Activated naive CD8-positive, alpha-beta T cell treated with anti-CD3 and anti-CD28 coated beads for 36 hours (primary cell): ENCODE data around the gene GABRB2. TPM values are rescaled to one million over a fixed set of nuclear protein-coding genes. Genes with fewer than 3 reads are reported as not detected.

Experiments
- DNase-seq: peaks from one replicate; pipeline ENCODE4 v3.0.0; 2021
- H3K27ac Mint-ChIP-seq: one replicate; pipeline ENCODE4 v1.8.0; 2022; ENCODE audit warnings: mild to moderate bottlenecking, moderate library complexity, mixed read lengths
- H3K27me3 Mint-ChIP-seq: one replicate; pipeline ENCODE4 v1.8.0; 2022; ENCODE audit warnings: mild to moderate bottlenecking, mixed read lengths
- H3K36me3 Mint-ChIP-seq: one replicate; pipeline ENCODE4 v1.8.0; 2021; ENCODE audit warnings: mild to moderate bottlenecking, mixed read lengths
- H3K4me1 Mint-ChIP-seq: one replicate; pipeline ENCODE4 v1.8.0; 2021; ENCODE audit warnings: mixed read lengths
- H3K4me3 Mint-ChIP-seq: one replicate; pipeline ENCODE4 v1.8.0; 2022; ENCODE audit warnings: mild to moderate bottlenecking, moderate library complexity, mixed read lengths
- H3K9me3 Mint-ChIP-seq: one replicate; pipeline ENCODE4 v1.8.0; 2022; ENCODE audit warnings: mixed read lengths
- total RNA-seq, 2 experiments: library from RNA; stranded (reverse); gene quantifications; one replicate each; pipeline ENCODE4 v1.2.3, GENCODE V29; 2021

Gene GABRB2
- total RNA-seq, 2 experiments from 2014 or later: not detected

- no peak for DNase-seq
- no peaks in the 10 kb centered on the region for H3K27me3 Mint-ChIP-seq
- no peaks in the 10 kb centered on the region for H3K4me1 Mint-ChIP-seq
- peaks cover 1% of the 10 kb centered on the region for H3K9me3 Mint-ChIP-seq
- no peak overlapping the region for H3K4me3 Mint-ChIP-seq
- H3K36me3 Mint-ChIP-seq: no peaks in the 10 kb centered on the region
- no peak overlapping the region for H3K27ac Mint-ChIP-seq
Observed at GRCh38 chr5:161382685-161383084, 163.8 kb downstream of the GABRB2 start.

DNA sequence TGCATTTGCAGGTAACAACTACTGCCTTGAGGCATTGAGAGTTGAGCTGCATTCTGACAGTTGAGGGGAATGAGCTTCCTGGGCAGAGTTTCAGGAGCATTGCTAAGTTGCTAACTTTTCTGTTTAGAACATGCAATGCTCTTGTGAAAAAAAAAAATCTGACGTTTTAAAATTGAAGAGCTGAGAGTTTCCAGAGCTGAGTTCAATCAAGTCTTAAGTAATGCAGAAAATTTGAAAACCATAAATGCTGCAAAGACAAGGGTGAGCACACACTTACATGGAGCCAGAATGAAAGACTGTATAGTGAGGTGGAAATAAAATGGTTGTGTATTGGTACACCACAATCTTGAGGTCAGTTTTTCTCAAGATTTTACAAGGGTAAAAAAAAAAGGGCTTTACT, 166.0 kb downstream of the GABRB2 start:
- DNase-seq: no peak
- H3K27ac Mint-ChIP-seq: no peak overlapping the region
- peaks cover 1% of the 10 kb centered on the region for H3K9me3 Mint-ChIP-seq
- no peak overlapping the region for H3K4me3 Mint-ChIP-seq
- H3K4me1 Mint-ChIP-seq: no peaks in the 10 kb centered on the region
- H3K36me3 Mint-ChIP-seq: no peaks in the 10 kb centered on the region
- H3K27me3 Mint-ChIP-seq: no peaks in the 10 kb centered on the region

- H3K27me3 Mint-ChIP-seq: no peaks in the 10 kb centered on the region
- H3K9me3 Mint-ChIP-seq: peaks cover 1% of the 10 kb centered on the region
- no peak for DNase-seq
- H3K4me3 Mint-ChIP-seq: no peak overlapping the region
- H3K4me1 Mint-ChIP-seq: no peaks in the 10 kb centered on the region
- no peaks in the 10 kb centered on the region for H3K36me3 Mint-ChIP-seq
- H3K27ac Mint-ChIP-seq: no peak overlapping the region
Observed at GRCh38 chr5:161378701-161379100, 167.8 kb downstream of the GABRB2 start.

GRCh38 chr5:161376034-161376433, 170.5 kb downstream of the GABRB2 start:
- DNase-seq: no peak
- Mint-ChIP-seq H3K36me3 (no peaks in the 10 kb centered on the region), H3K27me3 (no peaks in the 10 kb centered on the region), H3K4me3 (no peak overlapping the region), H3K4me1 (no peaks in the 10 kb centered on the region), H3K9me3 (no peaks in the 10 kb centered on the region), H3K27ac (no peak overlapping the region)

- no peaks in the 10 kb centered on the region for H3K4me1 Mint-ChIP-seq
Observed at GRCh38 chr5:161373345-161373707, 173.2 kb downstream of the GABRB2 start.

DNA sequence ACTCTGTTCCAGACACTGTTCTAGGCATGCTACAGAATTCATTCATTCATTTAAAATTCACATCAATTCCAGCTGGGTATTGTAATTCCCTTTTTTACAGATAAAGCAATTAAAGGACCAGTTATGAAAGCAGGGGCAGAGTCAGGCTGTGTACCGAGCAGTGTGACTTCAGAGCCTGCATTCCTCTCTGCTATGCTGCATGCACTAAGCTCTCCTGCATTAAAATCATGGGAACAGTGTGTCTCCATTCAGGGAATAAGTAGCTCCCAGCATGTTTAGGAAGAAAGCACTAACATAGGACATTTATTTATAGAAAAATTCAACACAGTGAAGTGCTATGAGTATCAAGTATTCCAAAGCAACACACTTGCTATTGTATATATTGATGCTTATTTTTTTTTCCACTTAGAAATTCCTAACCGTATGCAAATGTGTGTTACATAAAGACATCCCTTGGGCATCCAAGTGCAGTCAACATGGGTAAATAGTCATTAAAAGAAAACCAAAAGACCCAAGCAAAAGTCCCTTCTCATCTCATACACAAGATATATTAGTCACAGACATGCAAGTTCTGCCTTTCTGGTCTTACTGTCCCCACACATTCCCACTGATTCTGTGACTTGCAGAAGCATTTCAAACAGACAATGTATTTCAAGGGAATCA, 173.7 kb downstream of the GABRB2 start:
- no peaks in the 10 kb centered on the region for H3K4me1 Mint-ChIP-seq
- no peak overlapping the region for H3K4me3 Mint-ChIP-seq
- H3K27me3 Mint-ChIP-seq: no peaks in the 10 kb centered on the region
- no peak overlapping the region for H3K27ac Mint-ChIP-seq
- no peak for DNase-seq
- no peaks in the 10 kb centered on the region for H3K36me3 Mint-ChIP-seq
- no peaks in the 10 kb centered on the region for H3K9me3 Mint-ChIP-seq

More at GRCh38 chr5:161373345-161373707, 173.2 kb downstream of the GABRB2 start:
- Mint-ChIP-seq H3K9me3 (no peaks in the 10 kb centered on the region), H3K27ac (no peak overlapping the region), H3K4me3 (no peak overlapping the region), H3K36me3 (no peaks in the 10 kb centered on the region), H3K27me3 (no peaks in the 10 kb centered on the region)
- no peak for DNase-seq

GRCh38 chr5:161369022-161369421, 177.5 kb downstream of the GABRB2 start:
- Mint-ChIP-seq H3K27ac (no peak overlapping the region), H3K36me3 (no peaks in the 10 kb centered on the region), H3K9me3 (no peaks in the 10 kb centered on the region), H3K27me3 (no peaks in the 10 kb centered on the region), H3K4me1 (no peaks in the 10 kb centered on the region), H3K4me3 (no peak overlapping the region)
- DNase-seq: no peak

- Mint-ChIP-seq H3K36me3 (no peaks in the 10 kb centered on the region), H3K9me3 (peaks cover 2% of the 10 kb centered on the region), H3K27ac (no peak overlapping the region), H3K4me3 (no peak overlapping the region), H3K27me3 (no peaks in the 10 kb centered on the region), H3K4me1 (no peaks in the 10 kb centered on the region)
- DNase-seq: no peak
Observed at GRCh38 chr5:161358446-161358845, 188.1 kb downstream of the GABRB2 start.

DNA sequence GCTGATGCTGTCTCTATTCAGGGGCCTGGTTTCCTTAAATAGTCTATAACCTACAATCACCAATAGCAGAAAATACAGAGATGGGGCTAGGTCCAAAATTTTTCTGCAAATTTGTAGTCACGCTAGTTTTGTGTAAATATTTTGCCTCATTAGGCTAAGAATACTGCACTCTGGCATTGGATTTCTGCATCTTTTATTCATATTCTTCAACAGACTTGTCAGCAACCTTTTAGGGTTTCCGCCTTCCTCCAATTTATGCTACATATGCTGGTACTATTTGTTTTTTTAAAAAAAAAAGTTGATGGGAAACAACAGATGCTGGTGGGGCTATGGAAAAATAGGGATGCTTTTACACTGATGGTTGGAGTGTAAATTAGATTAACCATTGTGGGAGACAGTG, 202.3 kb downstream of the GABRB2 start:
- no peak overlapping the region for H3K4me3 Mint-ChIP-seq
- H3K27ac Mint-ChIP-seq: no peak overlapping the region
- H3K4me1 Mint-ChIP-seq: no peaks in the 10 kb centered on the region
- no peaks in the 10 kb centered on the region for H3K27me3 Mint-ChIP-seq
- DNase-seq: no peak
- no peaks in the 10 kb centered on the region for H3K36me3 Mint-ChIP-seq
- H3K9me3 Mint-ChIP-seq: peaks cover 5% of the 10 kb centered on the region

DNA sequence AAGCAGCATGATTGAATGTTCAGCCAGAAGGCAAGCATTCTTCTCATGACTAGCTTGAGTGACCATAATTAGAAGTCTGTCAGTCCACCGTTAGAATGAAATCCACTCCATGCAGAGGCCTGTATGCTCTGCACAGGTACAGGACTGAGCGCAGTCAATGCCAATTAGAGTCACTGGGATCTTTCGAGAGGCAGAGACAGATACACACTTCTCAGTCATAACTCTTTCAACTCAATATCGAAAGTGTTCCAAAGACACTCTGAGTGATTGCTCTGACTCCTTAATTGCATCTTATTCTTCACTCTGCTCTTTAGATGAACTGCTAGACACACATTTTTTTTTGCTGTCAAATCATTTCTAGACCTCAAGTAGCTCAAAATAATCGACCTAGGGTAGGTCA, 203.6 kb downstream of the GABRB2 start:
- Mint-ChIP-seq H3K4me3 (no peak overlapping the region), H3K4me1 (no peaks in the 10 kb centered on the region), H3K9me3 (peaks cover 5% of the 10 kb centered on the region), H3K27ac (no peak overlapping the region), H3K27me3 (no peaks in the 10 kb centered on the region), H3K36me3 (no peaks in the 10 kb centered on the region)
- DNase-seq: no peak

- no peak overlapping the region for H3K4me3 Mint-ChIP-seq
- H3K9me3 Mint-ChIP-seq: no peaks in the 10 kb centered on the region
- H3K27me3 Mint-ChIP-seq: no peaks in the 10 kb centered on the region
- no peaks in the 10 kb centered on the region for H3K4me1 Mint-ChIP-seq
- no peaks in the 10 kb centered on the region for H3K36me3 Mint-ChIP-seq
- H3K27ac Mint-ChIP-seq: no peak overlapping the region
- no peak for DNase-seq
Observed at GRCh38 chr5:161340012-161340411, 206.5 kb downstream of the GABRB2 start.

DNA sequence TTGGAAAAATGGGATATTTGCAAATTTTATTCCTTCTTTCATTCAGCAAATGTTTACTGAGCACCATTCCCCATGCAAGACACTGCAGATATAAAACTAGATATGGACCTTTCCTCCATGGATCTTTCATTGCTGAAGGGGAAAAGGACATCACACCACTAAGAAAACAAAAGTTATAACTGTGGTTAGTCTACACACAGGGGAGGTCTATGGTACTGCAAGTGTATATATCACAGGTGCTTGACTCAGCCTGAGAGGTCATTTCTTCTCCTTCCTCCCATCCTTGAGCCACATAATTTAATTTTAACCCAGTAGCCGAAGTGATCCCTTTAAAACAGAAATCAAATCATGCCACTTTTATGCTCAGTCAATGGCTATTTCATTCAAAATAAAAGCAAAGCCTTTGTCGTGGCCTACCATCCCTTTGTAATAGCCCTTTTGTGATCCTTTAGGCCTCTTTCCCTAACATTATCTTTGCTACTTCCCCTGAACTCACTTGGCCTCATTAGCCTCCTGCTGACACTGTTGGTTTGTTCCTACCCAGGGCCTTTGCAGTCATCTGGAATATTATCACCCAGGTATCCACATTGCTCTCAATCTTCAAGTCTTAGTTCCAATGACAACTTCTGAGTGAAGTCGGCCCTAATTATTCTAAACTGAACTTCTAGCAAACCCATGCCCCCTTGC, 213.2 kb downstream of the GABRB2 start:
- peaks cover 7% of the 10 kb centered on the region for H3K9me3 Mint-ChIP-seq
- no peak for DNase-seq
- no peaks in the 10 kb centered on the region for H3K4me1 Mint-ChIP-seq
- no peak overlapping the region for H3K27ac Mint-ChIP-seq
- no peak overlapping the region for H3K4me3 Mint-ChIP-seq
- H3K36me3 Mint-ChIP-seq: no peaks in the 10 kb centered on the region
- H3K27me3 Mint-ChIP-seq: no peaks in the 10 kb centered on the region

DNA sequence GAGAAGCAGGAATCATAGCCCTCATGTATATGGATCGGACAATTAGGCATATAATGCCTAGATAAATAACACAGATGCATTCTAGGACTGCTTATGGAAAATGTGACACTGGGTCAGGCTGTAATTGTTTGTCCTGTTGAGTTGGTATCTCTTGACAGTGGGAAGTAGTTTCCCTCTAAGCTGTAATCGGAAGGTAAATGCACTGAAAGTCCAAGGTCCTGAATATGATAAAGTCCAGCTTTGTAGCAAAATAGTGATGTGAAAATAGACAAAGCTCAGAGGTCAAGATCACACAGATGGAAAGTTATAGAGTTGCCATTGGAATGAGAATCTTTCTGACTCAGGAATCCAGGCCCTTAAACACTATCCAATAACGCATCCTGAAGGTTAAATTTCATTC, 214.2 kb downstream of the GABRB2 start:
- H3K27me3 Mint-ChIP-seq: no peaks in the 10 kb centered on the region
- peaks cover 7% of the 10 kb centered on the region for H3K9me3 Mint-ChIP-seq
- no peaks in the 10 kb centered on the region for H3K4me1 Mint-ChIP-seq
- DNase-seq: no peak
- H3K4me3 Mint-ChIP-seq: no peak overlapping the region
- H3K36me3 Mint-ChIP-seq: no peaks in the 10 kb centered on the region
- H3K27ac Mint-ChIP-seq: no peak overlapping the region

GRCh38 chr5:161314033-161314432, 232.5 kb downstream of the GABRB2 start:
- Mint-ChIP-seq H3K36me3 (no peaks in the 10 kb centered on the region), H3K4me3 (no peak overlapping the region), H3K4me1 (no peaks in the 10 kb centered on the region), H3K27ac (no peak overlapping the region), H3K27me3 (no peaks in the 10 kb centered on the region), H3K9me3 (no peaks in the 10 kb centered on the region)
- no peak for DNase-seq

DNA sequence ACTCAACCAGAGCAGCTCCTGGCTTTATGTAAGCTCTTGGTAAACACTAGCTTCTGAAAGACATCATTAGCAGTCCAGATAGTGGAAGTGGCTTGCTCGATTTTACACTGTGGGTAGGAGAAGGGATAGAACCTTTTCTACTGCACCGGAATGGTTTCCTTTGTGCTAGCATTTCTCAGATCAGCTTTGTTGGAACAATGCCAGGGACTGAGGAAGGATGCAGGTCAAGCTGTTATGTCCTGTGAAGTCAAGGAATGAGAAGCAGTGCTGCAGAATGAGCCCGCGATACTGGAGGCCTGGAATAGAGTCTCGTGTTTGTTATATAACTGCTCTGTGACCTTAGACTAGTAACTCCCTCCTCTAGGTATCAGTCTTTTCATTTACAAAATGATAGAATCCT, 233.6 kb downstream of the GABRB2 start:
- H3K9me3 Mint-ChIP-seq: no peaks in the 10 kb centered on the region
- H3K4me1 Mint-ChIP-seq: no peaks in the 10 kb centered on the region
- no peak overlapping the region for H3K27ac Mint-ChIP-seq
- H3K4me3 Mint-ChIP-seq: no peak overlapping the region
- DNase-seq: no peak
- no peaks in the 10 kb centered on the region for H3K27me3 Mint-ChIP-seq
- no peaks in the 10 kb centered on the region for H3K36me3 Mint-ChIP-seq

- Mint-ChIP-seq H3K27ac (no peak overlapping the region), H3K4me3 (no peak overlapping the region), H3K9me3 (no peaks in the 10 kb centered on the region), H3K4me1 (no peaks in the 10 kb centered on the region), H3K27me3 (no peaks in the 10 kb centered on the region), H3K36me3 (no peaks in the 10 kb centered on the region)
- no peak for DNase-seq
Observed at GRCh38 chr5:161311965-161312364, 234.6 kb downstream of the GABRB2 start.
